Caki2 (cell line): ENCODE measurements around the gene KATNB1. TPM values are rescaled to one million over a fixed set of nuclear protein-coding genes. Genes with fewer than 3 reads are reported as not detected.
"Not testable (repeated sequence)": the region's sequence is repeated elsewhere in the genome, so short reads cannot be mapped to it uniquely, and the experiment has no call there.

Experiments used
- DNase-seq: peaks from one replicate; pipeline ENCODE4 v3.0.0-alpha.2; 2015; ENCODE audit warnings: low read depth
- in situ Hi-C: cut with HindIII; loops from 2 replicates; pipeline ENCODE4 v1.10.0; 2016; ENCODE audit warnings: low sequenced_read_pairs, low pct_unique_long_range_greater_than_20kb, mixed read lengths
- total RNA-seq: library from RNA; depleted of rRNA; stranded (reverse); fragments of >200 nt; shearing (Covaris generic); gene quantifications from 2 replicates; pipeline ENCODE4 v1.2.3, GENCODE V29; 2014; ENCODE audit warnings: low replicate concordance

The KATNB1 gene
- total RNA-seq, 1 experiment from 2014 or later: 42.3 TPM

DNA sequence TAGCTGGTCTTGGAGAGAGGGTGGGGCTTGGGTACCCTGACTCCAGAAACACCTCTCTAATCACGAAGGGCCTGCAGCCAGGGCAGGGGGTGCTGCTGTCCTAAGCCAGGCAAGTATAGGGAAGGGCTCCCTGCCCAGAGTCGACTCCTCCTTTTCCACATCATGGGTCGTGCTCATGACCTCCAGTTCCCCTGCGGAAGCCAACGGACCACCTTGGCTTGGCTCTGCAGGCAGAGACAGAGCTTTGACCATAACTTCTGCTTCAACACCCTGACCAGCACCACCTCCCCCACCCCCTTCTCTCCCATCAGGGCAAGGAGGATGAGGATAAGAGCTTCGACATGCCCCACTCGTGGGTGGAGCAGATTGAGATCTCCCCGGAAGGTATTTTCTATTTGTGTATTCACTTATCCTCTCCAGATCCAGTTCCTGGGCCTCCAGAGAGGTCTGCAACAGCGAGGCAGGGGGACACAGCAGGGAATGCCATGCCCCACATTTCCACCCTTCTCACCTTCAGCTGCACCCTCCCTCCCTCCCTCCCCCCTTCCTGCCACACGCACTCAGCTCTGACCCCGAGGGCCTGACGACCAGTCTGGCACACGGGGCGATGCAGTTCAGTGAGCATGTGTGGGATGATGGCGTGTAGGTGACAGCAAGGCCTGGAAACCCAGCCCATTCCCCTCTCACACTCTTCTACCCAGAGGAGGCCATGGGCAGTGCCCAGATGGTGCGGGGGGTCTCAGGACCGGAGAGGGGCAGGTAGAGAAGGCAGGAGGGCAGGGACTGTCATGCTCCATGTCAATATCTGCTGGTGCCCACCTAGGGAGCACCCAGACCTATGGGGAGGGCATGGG, 14.0 kb upstream of the KATNB1 start:
- in situ Hi-C loops: no loop called here
- no peak for DNase-seq

DNA sequence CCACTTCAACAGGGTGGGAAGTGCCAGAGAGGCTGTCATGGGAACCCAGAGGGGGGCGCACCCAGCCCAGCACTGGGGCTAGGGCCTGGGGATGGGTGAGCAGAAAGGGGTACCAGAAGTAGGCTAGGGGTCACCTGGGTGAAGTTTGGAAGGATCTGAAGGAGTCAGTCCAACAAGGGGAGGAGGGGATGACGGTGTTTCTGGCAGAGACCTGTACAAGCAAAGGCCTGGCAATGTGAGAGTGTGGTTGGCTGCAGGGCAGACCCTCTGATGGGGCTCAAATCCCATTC, 13.4 kb upstream of the KATNB1 start:
- DNase-seq: no peak
- in situ Hi-C loops: no loop called here

DNA sequence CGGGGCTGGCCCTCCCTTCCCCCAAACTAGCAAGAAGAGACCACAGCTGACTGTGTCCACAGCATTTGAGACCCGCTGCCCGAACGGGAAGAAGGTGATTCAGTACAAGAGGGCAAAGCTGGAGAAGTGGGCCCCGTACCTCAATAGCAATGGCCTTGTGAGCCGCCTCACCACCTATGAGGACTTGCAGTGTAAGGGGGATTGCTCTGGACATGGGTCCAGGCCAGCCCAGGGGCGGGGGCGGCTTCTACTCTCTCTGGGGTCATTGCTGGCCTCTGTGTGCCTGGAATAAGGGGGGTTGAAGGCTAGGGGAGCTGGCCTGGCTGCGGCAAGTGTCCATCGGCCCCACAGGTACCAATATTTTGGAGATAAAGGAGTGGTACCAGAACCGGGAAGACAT, 12.9 kb upstream of the KATNB1 start:
- DNase-seq: no peak
- in situ Hi-C loops: no loop called here

DNA sequence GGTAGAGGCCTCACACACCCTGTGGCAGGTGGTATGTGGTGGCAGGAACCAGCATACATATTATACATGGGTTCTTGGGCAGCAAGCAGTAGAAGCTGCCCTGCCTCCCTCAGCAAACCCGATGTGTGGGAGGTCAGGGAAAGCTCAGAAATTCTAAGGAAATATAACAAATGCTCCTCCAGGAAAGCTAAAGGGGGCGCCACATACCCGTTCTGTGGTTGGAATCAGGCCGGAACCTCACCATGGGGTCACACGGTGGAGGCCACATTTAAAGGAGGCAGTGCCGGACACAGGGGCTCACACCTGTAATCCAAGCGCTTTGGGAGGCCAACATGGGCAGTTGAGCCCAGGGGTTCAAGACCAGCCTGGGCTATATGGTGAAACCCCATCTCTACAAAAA, 12.4 kb upstream of the KATNB1 start:
- DNase-seq: no peak
- in situ Hi-C loops: no loop called here

DNA sequence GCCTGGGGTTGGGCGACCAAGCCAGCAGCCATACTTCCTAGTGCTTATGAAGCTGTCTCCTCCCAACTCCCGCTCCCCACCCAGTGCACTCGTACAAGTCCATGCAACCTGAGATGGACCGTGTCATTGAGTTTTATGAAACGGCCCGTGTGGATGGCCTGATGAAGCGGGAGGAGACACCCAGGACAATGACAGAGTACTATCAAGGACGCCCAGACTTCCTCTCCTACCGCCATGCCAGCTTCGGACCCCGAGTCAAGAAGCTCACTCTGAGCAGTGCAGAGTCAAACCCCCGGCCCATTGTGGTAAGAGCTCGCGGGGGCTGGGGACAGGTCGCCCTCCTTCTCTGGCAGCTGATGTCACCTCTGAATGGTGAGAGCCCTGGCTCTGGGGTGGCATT, 11.0 kb upstream of the KATNB1 start:
- in situ Hi-C loops: no loop called here
- no peak for DNase-seq

GRCh38 chr16:57725151-57725550, 10.4 kb upstream of the KATNB1 start:
- in situ Hi-C loops: no loop called here
- DNase-seq: no peak

DNA sequence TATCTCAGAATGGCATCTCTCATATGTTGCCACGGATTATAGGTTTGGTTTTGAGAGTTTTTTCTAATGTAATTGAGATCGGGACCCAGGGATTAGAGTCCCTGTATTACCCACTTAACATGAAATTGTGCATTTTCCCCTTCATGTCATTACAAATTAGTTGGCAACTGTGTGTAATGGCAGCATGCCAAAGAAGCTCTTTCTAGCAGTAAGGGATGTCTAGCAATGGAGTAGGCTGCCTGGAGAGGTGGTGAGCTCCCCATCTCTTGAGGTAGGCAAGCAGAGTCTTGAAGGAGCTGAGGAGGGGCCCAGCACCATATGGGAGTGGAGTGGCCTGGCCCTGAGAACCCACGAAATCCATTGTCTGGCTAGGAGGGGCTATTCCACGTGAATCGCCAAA, 10.0 kb upstream of the KATNB1 start:
- no peak for DNase-seq
- in situ Hi-C loops: no loop called here

DNA sequence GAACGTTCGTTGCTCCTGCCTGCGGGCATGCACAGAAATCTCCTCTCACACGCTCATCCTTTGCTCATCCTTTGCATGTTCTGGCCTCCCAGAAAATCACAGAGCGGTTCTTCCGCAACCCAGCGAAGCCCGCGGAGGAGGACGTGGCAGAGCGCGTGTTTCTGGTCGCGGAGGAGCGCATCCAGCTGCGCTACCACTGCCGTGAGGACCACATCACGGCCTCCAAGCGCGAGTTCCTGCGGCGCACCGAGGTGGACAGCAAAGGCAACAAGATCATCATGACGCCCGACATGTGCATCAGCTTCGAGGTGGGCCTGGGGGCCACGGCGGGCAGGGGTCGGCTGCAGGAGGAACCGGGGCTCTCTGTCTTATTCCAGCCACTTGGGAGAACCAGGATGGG, 9.6 kb upstream of the KATNB1 start:
- in situ Hi-C loops: no loop called here
- DNase-seq: no peak

GRCh38 chr16:57726433-57726947, 9.1 kb upstream of the KATNB1 start:
- in situ Hi-C loops: no loop called here

DNA sequence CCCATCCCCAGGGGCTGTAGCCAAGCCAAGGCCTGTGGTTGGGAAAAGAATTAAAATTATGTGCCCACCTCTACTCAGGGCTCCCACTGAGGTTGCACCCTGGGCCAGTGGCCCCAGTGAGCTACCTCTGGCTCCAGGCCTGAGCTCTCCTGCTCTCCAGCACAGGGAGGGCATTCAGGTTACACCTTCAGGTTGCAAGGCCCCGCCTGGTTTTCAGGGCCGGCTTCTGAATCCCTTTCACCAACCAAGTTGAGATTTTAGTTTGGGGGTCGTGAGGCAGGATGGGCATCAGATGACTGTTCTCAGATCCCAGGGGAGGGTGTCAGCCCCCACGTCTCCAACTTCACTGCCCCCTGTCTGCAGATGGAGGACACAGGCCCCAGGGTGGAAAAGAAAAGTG, 8.0 kb upstream of the KATNB1 start:
- no peak for DNase-seq
- in situ Hi-C loops: no loop called here

More at GRCh38 chr16:57726433-57726947, 9.1 kb upstream of the KATNB1 start:
- no peak for DNase-seq

GRCh38 chr16:57728336-57729181, 7.0 kb upstream of the KATNB1 start:
- DNase-seq: no peak
- in situ Hi-C loops: no loop called here

GRCh38 chr16:57729182-57729484, 6.4 kb upstream of the KATNB1 start:
- DNase-seq: no peak
- in situ Hi-C loops: no loop called here

DNA sequence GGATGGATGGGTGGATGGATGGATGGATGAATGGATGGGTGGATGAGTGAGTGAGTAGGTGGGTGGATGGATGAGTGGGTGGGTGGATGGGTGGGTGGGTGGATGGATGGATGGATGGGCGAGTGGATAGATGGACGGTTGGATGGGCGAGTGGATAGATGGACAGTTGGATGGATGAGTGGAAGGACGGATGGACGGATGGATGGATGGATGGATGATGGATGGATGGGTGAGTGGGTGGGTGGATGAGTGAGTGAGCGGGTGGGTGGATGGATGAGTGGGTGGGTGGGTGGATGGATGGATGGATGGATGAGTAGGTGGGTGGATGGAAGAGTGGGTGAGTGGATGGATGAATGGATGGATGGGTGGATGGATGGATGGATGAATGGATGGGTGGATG, 5.7 kb upstream of the KATNB1 start:
- DNase-seq, in situ Hi-C loops: not testable (repeated sequence)

GRCh38 chr16:57730771-57731730, 4.5 kb upstream of the KATNB1 start:
- in situ Hi-C loops: no loop called here
- no peak for DNase-seq

GRCh38 chr16:57732037-57732436, 3.5 kb upstream of the KATNB1 start:
- in situ Hi-C loops: no loop called here
- DNase-seq: no peak

DNA sequence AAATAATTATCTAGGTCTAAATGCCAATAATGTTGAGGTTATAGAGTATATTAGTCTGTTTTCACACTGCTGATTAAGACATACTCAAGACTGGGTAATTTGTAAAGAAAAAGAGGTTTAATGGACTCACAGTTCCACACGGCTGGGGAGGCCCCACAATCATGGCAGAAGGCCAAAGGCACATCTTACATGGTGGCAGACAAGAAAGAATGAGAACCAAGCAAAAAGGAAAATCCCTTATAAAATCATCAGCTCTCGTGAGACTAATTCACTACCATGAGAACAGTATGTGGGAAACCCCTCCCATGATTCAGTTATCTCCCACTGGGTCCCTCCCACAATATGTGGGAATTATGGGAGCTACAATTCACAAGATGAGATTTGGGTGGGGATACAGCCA, 2.9 kb upstream of the KATNB1 start:
- DNase-seq: no peak
- in situ Hi-C loops: no loop called here

DNA sequence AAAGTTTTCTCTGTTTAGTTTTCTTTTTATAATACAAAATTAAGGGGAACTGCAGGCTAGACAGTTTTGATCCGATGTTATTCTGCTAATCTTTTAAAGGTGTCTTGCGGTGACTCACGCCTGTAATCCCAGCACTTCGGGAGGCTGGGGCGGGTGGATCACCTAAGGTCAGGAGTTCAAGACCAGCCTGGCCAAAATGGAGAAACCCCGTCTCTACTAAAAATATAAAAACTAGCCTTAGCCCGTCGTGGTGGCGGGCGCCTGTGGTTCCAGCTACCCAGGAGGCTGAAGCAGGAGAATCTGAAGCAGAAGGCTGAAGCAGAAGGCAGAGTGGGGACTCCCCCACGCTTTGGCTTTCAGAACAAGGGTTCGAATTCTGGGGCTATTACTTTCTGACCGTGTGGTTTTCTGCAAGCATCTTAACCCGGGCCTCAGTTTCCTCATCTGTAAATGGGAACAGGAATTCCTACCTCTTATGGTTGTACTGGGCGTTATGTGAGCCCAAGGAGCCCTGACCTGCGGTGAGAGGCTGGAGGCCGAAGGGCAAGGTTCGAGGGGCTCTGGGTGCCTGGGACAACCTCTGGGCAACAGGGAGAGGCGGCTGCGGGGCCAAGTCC, 1.2 kb upstream of the KATNB1 start:
- in situ Hi-C loops: no loop called here

More for the DNA sequence above, 1.2 kb upstream of the KATNB1 start:
- DNase-seq: no peak
